Suprapubic skin (tissue), 4 donors: ENCODE results near the gene ST7L. TPM values are rescaled to one million over a fixed set of nuclear protein-coding genes. Genes with fewer than 3 reads are reported as not detected.
A peak's percentile ranks its signal among the peaks of the same experiment; 100 is the strongest.
"Not testable (repeated sequence)": the region's sequence is repeated elsewhere in the genome, so short reads cannot be mapped to it uniquely, and the experiment has no call there.

Experiments
- DNase-seq, 2 donors: peaks; one replicate each; pipeline ENCODE4 v3.0.0-alpha.2; 2019; ENCODE audit warnings: low spot score in 2 of 2
- H3K27ac ChIP-seq: fragments of 200-600 bp; sonication (generic); one replicate; pipeline ENCODE4 v1.5.1; 2019
- H3K27me3 ChIP-seq: fragments of 200-600 bp; sonication (generic); one replicate; pipeline ENCODE4 v1.5.1; 2019
- H3K36me3 ChIP-seq: fragments of 200-600 bp; sonication (generic); one replicate; pipeline ENCODE4 v1.5.1; 2019
- H3K4me1 ChIP-seq: fragments of 200-600 bp; sonication (generic); one replicate; pipeline ENCODE4 v1.5.1; 2019
- H3K4me3 ChIP-seq: fragments of 200-600 bp; sonication (generic); one replicate; pipeline ENCODE4 v1.5.1; 2019; ENCODE audit warnings: mild to moderate bottlenecking
- H3K9me3 ChIP-seq: fragments of 200-600 bp; sonication (generic); one replicate; pipeline ENCODE4 v1.5.1; 2019
- CTCF ChIP-seq, 2 donors: fragments of 200-600 bp in 1 of 2; fragments of 450-650 bp in 1 of 2; sonication (generic) in 1 of 2; IDR thresholded peaks; one replicate each; pipeline ENCODE4 v1.5.1; 2016 to 2019; ENCODE audit warnings: antibody characterized with exemption in 2 of 2, mild to moderate bottlenecking in 1 of 2, moderate library complexity in 1 of 2
- EP300 ChIP-seq: sonication (generic); formaldehyde crosslinking; IDR thresholded peaks from one replicate; pipeline ENCODE4 v1.6.1; 2017; ENCODE audit warnings: antibody characterized with exemption
- POLR2A ChIP-seq, 2 donors: fragments of 450-650 bp; IDR thresholded peaks; one replicate each; pipeline ENCODE4 v1.6.1; 2017; ENCODE audit warnings: antibody characterized with exemption in 2 of 2, mild to moderate bottlenecking in 2 of 2, moderate library complexity in 2 of 2
- POLR2AphosphoS5 ChIP-seq, 3 donors: sonication (generic); formaldehyde crosslinking; IDR thresholded peaks; one replicate each; pipeline ENCODE4 v1.6.1; 2017; ENCODE audit warnings: antibody characterized with exemption in 3 of 3
- WGBS: methylation state at CpG from one replicate; pipeline ENCODE4 v1.1.5; 2018; 5-methylcytosine and 5-hydroxymethylcytosine counted together
- total RNA-seq, 4 donors: library from RNA; depleted of rRNA; stranded (reverse); fragments of >200 nt; gene quantifications; one replicate each; pipeline ENCODE4 v1.1.0, GENCODE V29; 2016

The ST7L gene
- total RNA-seq, 4 donors from 2014 or later = 16.2 to 40.7 (median 29.4) TPM

- Histone ChIP-seq H3K36me3 (no peaks in the 10 kb centered on the region), H3K27me3 (no peaks in the 10 kb centered on the region), H3K9me3 (no peaks in the 10 kb centered on the region), H3K4me1 (peaks cover 64% of the 10 kb centered on the region), H3K27ac (no peak overlapping the region), H3K4me3 (no peak overlapping the region)
- DNase-seq = no peak
- TF ChIP-seq EP300 (no peak), CTCF (IDR thresholded peaks at IDR 0.05) (no peak), POLR2AphosphoS5 (IDR thresholded peaks at IDR 0.05) (no peak), POLR2A (IDR thresholded peaks at IDR 0.05) (no peak)
Measured at GRCh38 chr1:112626887-112627286, 7.9 kb upstream of the ST7L start.

GRCh38 chr1:112626193-112626592 is 7.3 kb upstream of the ST7L start:
- TF ChIP-seq EP300 (no peak), POLR2AphosphoS5 (IDR thresholded peaks at IDR 0.05) (no peak), POLR2A (IDR thresholded peaks at IDR 0.05) (no peak), CTCF (IDR thresholded peaks at IDR 0.05) (no peak)
- H3K4me1 ChIP-seq = peaks cover 70% of the 10 kb centered on the region
- no peaks in the 10 kb centered on the region for H3K27me3 ChIP-seq
- H3K4me3 ChIP-seq = no peak overlapping the region
- DNase-seq = no peak
- no peak overlapping the region for H3K27ac ChIP-seq
- no peaks in the 10 kb centered on the region for H3K36me3 ChIP-seq
- H3K9me3 ChIP-seq = no peaks in the 10 kb centered on the region
- WGBS = 94% methylated on average over 5 of the region's 5 CpGs

- Histone ChIP-seq H3K4me1 (peaks cover 75% of the 10 kb centered on the region), H3K9me3 (no peaks in the 10 kb centered on the region), H3K4me3 (no peak overlapping the region), H3K27ac (no peak overlapping the region), H3K27me3 (no peaks in the 10 kb centered on the region), H3K36me3 (no peaks in the 10 kb centered on the region)
- no peak for DNase-seq
- TF ChIP-seq CTCF (IDR thresholded peaks at IDR 0.05) (no peak), POLR2AphosphoS5 (IDR thresholded peaks at IDR 0.05) (no peak), EP300 (no peak), POLR2A (IDR thresholded peaks at IDR 0.05) (no peak)
- 100% methylated on average over 2 of the region's 2 CpGs for WGBS
Measured at GRCh38 chr1:112625696-112626095, 6.8 kb upstream of the ST7L start.

- H3K9me3 ChIP-seq, DNase-seq, H3K4me3 ChIP-seq, H3K27ac ChIP-seq, H3K27me3 ChIP-seq, H3K36me3 ChIP-seq: not testable (repeated sequence)
- 90% methylated on average over 5 of the region's 5 CpGs for WGBS
- peaks cover 73% of the 10 kb centered on the region for H3K4me1 ChIP-seq
Measured at GRCh38 chr1:112624493-112624892, 5.6 kb upstream of the ST7L start.

GRCh38 chr1:112620377-112620695 is 1.4 kb upstream of the ST7L start:
- DNase-seq = no peak
- Histone ChIP-seq H3K27ac (peak overlapping the region; percentile 97), H3K27me3 (no peaks in the 10 kb centered on the region), H3K36me3 (peaks cover 5% of the 10 kb centered on the region), H3K4me1 (peaks cover 66% of the 10 kb centered on the region), H3K9me3 (no peaks in the 10 kb centered on the region), H3K4me3 (peak overlapping the region; percentile 75)
- 0% methylated on average over 6 of the region's 6 CpGs for WGBS
- TF ChIP-seq CTCF (IDR thresholded peaks at IDR 0.05) (no peak), EP300 (no peak), POLR2AphosphoS5 (IDR thresholded peaks at IDR 0.05) (no peak), POLR2A (IDR thresholded peaks at IDR 0.05) (no peak)
